Panc1 (cell line): ENCODE results near the gene TMEM134.

Source experiments
- POLR2AphosphoS5 ChIP-seq: IDR thresholded peaks from 2 replicates; pipeline ENCODE4 v1.6.1; 2012; ENCODE audit warnings: mild to moderate bottlenecking, low read depth, low read length, moderate library complexity
- TF ChIP-seq, protein P1 (sequence below): fragments of 450-650 bp; IDR thresholded peaks from 2 replicates; pipeline ENCODE4 v1.5.1; 2017; ENCODE audit warnings: mild to moderate bottlenecking

DNA sequence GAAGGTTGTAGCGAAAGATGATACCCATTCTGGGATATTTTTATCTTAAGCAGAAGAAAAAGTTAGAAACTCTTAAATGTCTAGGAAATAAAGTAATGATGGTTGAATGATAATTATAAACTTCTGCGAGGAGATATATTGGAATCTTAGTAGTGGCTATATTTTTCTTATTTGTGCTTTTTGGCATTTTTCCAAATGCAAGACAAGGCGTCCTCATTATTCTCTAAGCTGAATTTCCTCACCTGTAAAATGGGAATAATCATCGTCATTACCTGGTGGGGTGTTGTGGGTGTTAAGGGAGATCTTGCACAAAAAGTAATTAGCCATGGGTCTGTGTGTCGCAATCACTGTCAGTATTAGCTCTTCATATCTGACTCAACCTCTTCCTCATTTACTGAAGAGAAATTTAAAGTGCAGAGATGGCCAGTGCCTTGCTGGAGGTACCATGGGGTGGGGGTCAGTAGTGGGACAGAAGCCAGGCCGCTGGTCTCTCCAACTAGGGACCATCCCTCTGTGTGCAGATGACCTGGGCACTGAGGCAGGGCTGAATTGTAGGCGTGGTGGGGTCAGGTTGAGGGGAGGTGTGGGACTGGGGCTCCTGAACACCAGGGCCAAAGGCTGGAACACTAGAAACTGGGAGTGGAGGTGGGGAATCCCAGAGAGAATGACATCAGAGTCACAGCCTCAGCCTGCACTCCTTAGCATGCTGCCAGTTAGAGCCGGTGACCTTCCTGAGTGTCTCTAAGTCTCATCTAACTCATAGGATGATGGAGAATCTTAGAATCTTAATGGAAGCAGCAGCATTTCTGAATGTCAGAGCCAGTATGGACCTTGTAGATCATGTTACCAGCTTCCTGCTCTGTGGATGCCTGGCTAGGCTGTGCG is 32.0 kb upstream of the TMEM134 start:
- no peak for TF ChIP-seq POLR2AphosphoS5
- TF ChIP-seq, protein P1, sequence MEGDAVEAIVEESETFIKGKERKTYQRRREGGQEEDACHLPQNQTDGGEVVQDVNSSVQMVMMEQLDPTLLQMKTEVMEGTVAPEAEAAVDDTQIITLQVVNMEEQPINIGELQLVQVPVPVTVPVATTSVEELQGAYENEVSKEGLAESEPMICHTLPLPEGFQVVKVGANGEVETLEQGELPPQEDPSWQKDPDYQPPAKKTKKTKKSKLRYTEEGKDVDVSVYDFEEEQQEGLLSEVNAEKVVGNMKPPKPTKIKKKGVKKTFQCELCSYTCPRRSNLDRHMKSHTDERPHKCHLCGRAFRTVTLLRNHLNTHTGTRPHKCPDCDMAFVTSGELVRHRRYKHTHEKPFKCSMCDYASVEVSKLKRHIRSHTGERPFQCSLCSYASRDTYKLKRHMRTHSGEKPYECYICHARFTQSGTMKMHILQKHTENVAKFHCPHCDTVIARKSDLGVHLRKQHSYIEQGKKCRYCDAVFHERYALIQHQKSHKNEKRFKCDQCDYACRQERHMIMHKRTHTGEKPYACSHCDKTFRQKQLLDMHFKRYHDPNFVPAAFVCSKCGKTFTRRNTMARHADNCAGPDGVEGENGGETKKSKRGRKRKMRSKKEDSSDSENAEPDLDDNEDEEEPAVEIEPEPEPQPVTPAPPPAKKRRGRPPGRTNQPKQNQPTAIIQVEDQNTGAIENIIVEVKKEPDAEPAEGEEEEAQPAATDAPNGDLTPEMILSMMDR: no peak
